Activated CD4-positive, alpha-beta T cell treated with anti-CD3 and anti-CD28 coated beads for 48 hours (primary cell): ENCODE results near the gene TYMP.

ENCODE experiments used
- DNase-seq: peaks from one replicate; pipeline ENCODE4 v3.0.0-alpha.2; 2020

Gene TYMP

GRCh38 chr22:50504369-50505211, 25.2 kb downstream of the TYMP start:
- no peak for DNase-seq

GRCh38 chr22:50503475-50504145, 26.2 kb downstream of the TYMP start:
- peak; percentile 61 for DNase-seq

GRCh38 chr22:50502628-50503474, 27.0 kb downstream of the TYMP start:
- no peak for DNase-seq

GRCh38 chr22:50502096-50502495, 27.7 kb downstream of the TYMP start:
- no peak for DNase-seq

GRCh38 chr22:50500452-50500851, 29.4 kb downstream of the TYMP start:
- DNase-seq = no peak

GRCh38 chr22:50498322-50498890, 31.4 kb downstream of the TYMP start:
- peak; percentile 81 for DNase-seq

- DNase-seq = no peak
These were observed 32.7 kb downstream of the TYMP start for GRCh38 chr22:50497093-50497492.

GRCh38 chr22:50490531-50491308, 39.1 kb downstream of the TYMP start:
- no peak for DNase-seq

GRCh38 chr22:50489363-50490243, 40.2 kb downstream of the TYMP start:
- no peak for DNase-seq

- DNase-seq = no peak
These were observed 40.9 kb downstream of the TYMP start for GRCh38 chr22:50488886-50489285.

GRCh38 chr22:50488006-50488677, 41.7 kb downstream of the TYMP start:
- no peak for DNase-seq

GRCh38 chr22:50487290-50488005, 42.4 kb downstream of the TYMP start:
- no peak for DNase-seq

GRCh38 chr22:50486561-50487289, 43.1 kb downstream of the TYMP start, which contains the start of gene MIOX:
Gene MIOX, plus strand, starts transcription at chr22:50486859. Its CDS starts 39 bp downstream, at chr22:50486898.
- no peak for DNase-seq

- DNase-seq = no peak
These were observed 44.3 kb downstream of the TYMP start for GRCh38 chr22:50485221-50486131.

GRCh38 chr22:50483977-50484853, 45.6 kb downstream of the TYMP start:
- no peak for DNase-seq

GRCh38 chr22:50483556-50483955, 46.3 kb downstream of the TYMP start:
- DNase-seq = no peak

GRCh38 chr22:50483106-50483505, 46.7 kb downstream of the TYMP start:
- DNase-seq = no peak
